ENCODE results near the gene BPHL. TPM values are rescaled to one million over a fixed set of nuclear protein-coding genes. Genes with fewer than 3 reads are reported as not detected.

BPHL gene
- total and polyA plus RNA-seq, 2 experiments from 2014 or later = 22.8 to 45.5 TPM

GRCh38 chr6:3102875-3103274 lies 15.6 kb upstream of the BPHL start:
- Histone ChIP-seq H4K20me1 (replicated peaks; ENCODE audit: insufficient read depth) (no peaks in the 10 kb centered on the region), H2AFZ (no peak overlapping the region), H3K27me3 (ENCODE audit: insufficient read depth) (no peaks in the 10 kb centered on the region), H3K36me3 (ENCODE audit: insufficient read depth) (peaks cover 27% of the 10 kb centered on the region; the same call in 1 of the 2 replicates), H3F3A (replicated peaks; ENCODE audit: low read depth) (peaks cover 4% of the 10 kb centered on the region; the same call in 1 of the 2 replicates), H3K79me2 (replicated peaks; ENCODE audit: insufficient read depth) (no peaks in the 10 kb centered on the region; the same call in 1 of the 2 replicates), H3K9me2 (ENCODE audit: insufficient read depth) (no peaks in the 10 kb centered on the region), H3K4me1 (ENCODE audit: insufficient read depth) (no peaks in the 10 kb centered on the region), H3K27ac (ENCODE audit: low read depth) (no peak overlapping the region), H3K4me3 (no peak overlapping the region), H3K4me2 (no peak overlapping the region)
- ATAC-seq (no peak), DNase-seq (ENCODE audit: low spot score) (no peak)
- H3K27ac Mint-ChIP-seq = no peak overlapping the region
- H3K27me3 Mint-ChIP-seq (ENCODE audit: insufficient read depth, low read depth, poor library complexity) = peaks cover 3% of the 10 kb centered on the region
- TF ChIP-seq EZH2phosphoT487 (IDR thresholded peaks at IDR 0.05; ENCODE audit: unreplicated experiment) (no peak), JUNB (IDR thresholded peaks at IDR 0.05; ENCODE audit: unreplicated experiment) (no peak), ETS1 (IDR thresholded peaks at IDR 0.05) (no peak)
- H3K4me3 Mint-ChIP-seq = no peak overlapping the region
- H3K4me1 Mint-ChIP-seq = no peaks in the 10 kb centered on the region
- H3K9me3 Mint-ChIP-seq = no peaks in the 10 kb centered on the region
- H3K36me3 Mint-ChIP-seq (ENCODE audit: low read depth) = peaks cover 55% of the 10 kb centered on the region

- Mint-ChIP-seq H3K27ac (no peak overlapping the region), H3K4me3 (no peak overlapping the region), H3K4me1 (no peaks in the 10 kb centered on the region; the same call in 2 of the 3 replicates), H3K27me3 (ENCODE audit: insufficient read depth, low read depth, poor library complexity) (peaks cover 1% of the 10 kb centered on the region), H3K36me3 (ENCODE audit: low read depth) (peaks cover 44% of the 10 kb centered on the region), H3K9me3 (no peaks in the 10 kb centered on the region)
- Histone ChIP-seq H3K4me2 (no peak overlapping the region), H3K4me1 (ENCODE audit: insufficient read depth) (no peaks in the 10 kb centered on the region), H3K9me2 (ENCODE audit: insufficient read depth) (no peaks in the 10 kb centered on the region), H4K20me1 (replicated peaks; ENCODE audit: insufficient read depth) (no peaks in the 10 kb centered on the region; the same call in none of the 2 replicates), H3K79me2 (replicated peaks; ENCODE audit: insufficient read depth) (peaks cover 4% of the 10 kb centered on the region), H3K27ac (ENCODE audit: low read depth) (no peak overlapping the region), H3K36me3 (ENCODE audit: insufficient read depth) (peaks cover 37% of the 10 kb centered on the region), H3K4me3 (no peak overlapping the region), H2AFZ (no peak overlapping the region), H3F3A (replicated peaks; ENCODE audit: low read depth) (peaks cover 9% of the 10 kb centered on the region; the same call in 1 of the 2 replicates), H3K27me3 (ENCODE audit: insufficient read depth) (no peaks in the 10 kb centered on the region)
- TF ChIP-seq CREB1 (CRISPR knock-in tag; IDR thresholded peaks at IDR 0.05; ENCODE audit: low read depth) (no peak), POLR2AphosphoS5 (IDR thresholded peaks at IDR 0.05; ENCODE audit: low read depth) (no peak), REST (IDR thresholded peaks at IDR 0.05; ENCODE audit: unreplicated experiment) (no peak)
- DNase-seq (ENCODE audit: low spot score) = no peak
- ATAC-seq = no peak; the same call in 2 of the 3 replicates
Measured at GRCh38 chr6:3108746-3109414, 9.6 kb upstream of the BPHL start.
